Stimulated activated CD4-positive, alpha-beta T cell treated with anti-CD3 and anti-CD28 coated beads, Interleukin-15, amount 100 ng/mL, for 48 hours (primary cell): ENCODE data around the gene SDK2.

Experiments
- DNase-seq, 2 donors: peaks; one replicate each; pipeline ENCODE4 v3.0.0-alpha.2; 2020; ENCODE audit warnings: low read depth in 2 of 2

SDK2 gene

GRCh38 chr17:73586921-73587602, 57.2 kb downstream of the SDK2 start:
- no peak for DNase-seq

GRCh38 chr17:73586275-73586832, 57.9 kb downstream of the SDK2 start:
- DNase-seq = no peak

GRCh38 chr17:73585583-73585982, 58.7 kb downstream of the SDK2 start:
- no peak for DNase-seq

DNA sequence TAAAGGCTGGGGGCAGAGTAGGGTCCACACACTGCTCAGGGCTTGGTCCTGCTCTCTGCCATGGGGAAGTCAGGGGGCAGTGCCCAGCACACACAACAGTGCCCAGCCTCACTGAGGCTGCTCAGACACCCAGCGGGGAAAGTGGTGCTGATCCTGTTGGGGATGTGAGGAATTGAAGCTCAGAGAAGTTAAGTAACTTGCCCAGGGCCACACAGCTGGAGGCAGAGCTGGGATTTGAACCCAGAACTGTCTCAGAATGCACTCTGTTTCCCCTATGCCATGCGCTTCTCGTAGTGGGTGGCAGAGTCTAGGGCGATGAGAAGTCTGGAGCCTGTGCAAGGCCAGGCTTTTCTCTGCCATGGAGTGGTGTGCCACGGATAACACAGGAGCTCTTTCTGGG, 59.3 kb downstream of the SDK2 start:
- DNase-seq = no peak

GRCh38 chr17:73584049-73584448, 60.2 kb downstream of the SDK2 start:
- DNase-seq = no peak

- no peak for DNase-seq
These were observed 61.4 kb downstream of the SDK2 start for GRCh38 chr17:73582821-73583220.

DNA sequence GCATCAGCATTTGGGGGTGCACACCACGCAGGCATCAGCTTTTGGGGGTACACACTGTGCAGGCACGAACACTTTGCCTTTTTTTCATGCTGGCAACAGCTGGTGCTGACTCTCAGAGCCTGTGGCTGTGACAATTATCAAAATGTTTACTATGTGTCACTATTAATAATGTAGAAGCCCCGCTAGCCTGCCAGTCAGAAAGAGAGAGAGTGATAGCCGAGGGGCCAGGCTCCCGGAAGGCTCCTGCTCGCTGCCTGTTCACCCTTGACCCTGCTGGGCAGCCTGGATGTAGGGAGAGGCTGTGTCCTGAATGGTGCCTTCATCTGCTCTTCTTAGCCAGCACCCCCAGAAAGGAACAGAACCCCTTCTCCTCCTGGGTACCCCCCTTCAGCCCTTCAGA, 61.9 kb downstream of the SDK2 start:
- no peak for DNase-seq

- no peak for DNase-seq
These were observed 62.9 kb downstream of the SDK2 start for GRCh38 chr17:73581379-73581778.

GRCh38 chr17:73580073-73580710, 64.1 kb downstream of the SDK2 start:
- DNase-seq = no peak

DNA sequence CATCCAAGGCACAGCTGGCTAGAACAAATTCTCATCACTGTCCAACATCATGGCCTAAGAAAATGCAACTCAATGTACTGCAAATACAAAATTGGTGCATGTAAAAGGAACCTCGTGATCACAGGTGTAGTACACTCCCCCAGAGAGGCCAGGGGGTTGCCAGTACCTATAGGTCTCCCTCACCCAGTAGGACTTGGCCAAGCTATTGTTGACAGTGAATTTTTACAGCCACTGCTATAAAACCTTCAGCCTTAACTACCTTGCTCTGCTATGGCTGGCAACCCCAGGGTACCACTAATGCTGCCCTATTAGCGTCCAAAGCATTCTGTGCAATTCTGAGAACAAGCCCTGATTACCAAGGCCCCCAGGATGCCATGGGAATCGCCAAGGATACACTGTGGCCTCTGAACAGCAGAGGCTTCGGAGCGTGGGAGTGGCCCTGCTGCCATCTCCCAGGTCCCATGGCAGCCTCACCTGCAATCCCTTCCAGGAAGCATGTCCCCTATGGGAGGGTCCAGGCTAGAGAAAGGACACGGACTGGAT, 67.6 kb downstream of the SDK2 start:
- DNase-seq = no peak

- no peak for DNase-seq
These were observed 68.6 kb downstream of the SDK2 start for GRCh38 chr17:73575470-73576221.

GRCh38 chr17:73571511-73572130, 72.6 kb downstream of the SDK2 start:
- DNase-seq = no peak

DNA sequence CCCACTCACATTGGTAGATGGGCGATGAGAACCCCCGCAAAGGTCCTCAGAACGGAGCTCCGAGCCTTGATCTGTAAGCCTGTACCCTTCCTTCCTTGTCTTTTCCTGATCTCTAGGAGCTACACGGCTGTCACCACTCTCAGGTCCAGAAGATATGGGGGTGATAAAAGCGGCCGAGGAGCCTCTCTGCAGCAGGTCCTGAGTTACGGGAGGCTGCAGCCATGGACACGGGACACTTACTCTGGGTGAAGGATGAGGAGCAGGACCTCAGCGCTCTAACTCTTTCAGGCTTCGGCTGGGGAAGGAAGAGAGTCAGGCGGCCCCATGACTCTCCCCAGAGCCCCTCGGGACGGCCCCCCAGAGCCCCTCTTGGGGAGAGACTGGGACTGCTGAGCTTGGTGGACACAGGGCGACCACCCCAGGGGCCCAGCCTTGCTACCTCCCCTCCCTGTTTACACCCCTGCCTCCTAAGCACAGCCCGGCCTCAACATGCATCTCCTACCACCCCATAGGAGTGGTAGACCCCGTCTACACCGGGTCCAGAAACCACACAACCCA, 74.4 kb downstream of the SDK2 start:
- DNase-seq = no peak

GRCh38 chr17:73568934-73569333, 75.3 kb downstream of the SDK2 start:
- DNase-seq = no peak

GRCh38 chr17:73566905-73567782, 77.1 kb downstream of the SDK2 start:
- DNase-seq = peak in 1 of 2 donors; percentile 10

DNA sequence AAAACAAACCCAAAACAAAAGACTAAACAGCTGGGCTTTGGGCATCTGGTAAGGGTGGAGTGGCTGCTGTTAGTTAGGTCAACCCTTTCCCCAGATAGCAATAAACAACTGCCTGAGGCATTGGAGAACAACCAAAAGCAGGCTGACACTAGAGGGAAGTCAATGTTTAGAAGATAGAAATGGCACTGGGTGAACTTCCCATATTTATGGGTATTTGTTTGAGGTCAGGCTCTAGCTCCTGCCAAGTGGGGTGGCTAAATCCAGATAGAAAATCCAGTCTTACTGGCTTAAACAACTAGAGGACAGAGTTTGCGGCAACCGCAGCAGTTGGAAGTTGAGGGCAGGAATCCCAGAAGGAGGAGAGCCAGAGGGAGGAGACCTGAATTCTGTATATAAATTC, 79.4 kb downstream of the SDK2 start:
- DNase-seq = no peak

DNA sequence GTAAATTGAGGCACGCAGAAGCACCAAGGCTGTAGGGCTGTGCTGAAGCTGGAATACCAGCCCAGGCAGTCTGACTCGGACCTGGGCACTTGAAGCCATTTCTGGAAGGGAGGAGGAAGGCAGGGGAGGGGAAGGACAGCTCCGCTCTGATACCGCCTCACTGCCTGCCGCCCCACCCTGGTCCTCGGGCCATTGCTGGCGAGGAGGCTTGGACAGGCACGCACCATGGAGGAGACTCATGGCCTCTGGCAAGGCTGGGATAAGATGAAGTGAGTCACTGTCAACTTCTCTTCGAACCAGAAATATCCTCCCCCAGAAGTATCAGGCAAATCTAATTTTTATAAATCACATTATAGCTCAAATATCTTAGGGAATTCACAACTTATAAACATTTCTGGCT, 81.3 kb downstream of the SDK2 start:
- DNase-seq = no peak

- DNase-seq = no peak
These were observed 83.1 kb downstream of the SDK2 start for GRCh38 chr17:73561111-73561510.

GRCh38 chr17:73560661-73561060, 83.6 kb downstream of the SDK2 start:
- DNase-seq = no peak

DNA sequence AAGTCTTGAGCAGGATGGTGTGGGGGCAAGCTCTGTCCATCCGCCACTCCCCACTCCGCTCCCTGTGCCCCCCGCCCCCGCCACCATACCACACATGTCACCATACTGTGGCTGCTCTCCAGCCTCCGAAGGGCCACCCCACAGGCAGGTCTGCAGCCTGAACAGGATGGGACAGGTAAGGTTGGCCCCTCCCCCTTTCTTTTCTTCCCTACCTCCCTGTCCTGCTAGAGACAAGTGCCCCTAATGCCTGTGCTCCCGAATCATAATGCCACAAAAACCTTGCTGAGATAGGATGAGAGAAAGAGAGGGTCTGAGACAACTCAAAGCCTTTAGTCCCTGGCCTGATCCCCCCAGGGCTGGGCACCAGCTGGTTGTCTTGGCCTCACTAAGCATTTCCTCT, 84.7 kb downstream of the SDK2 start:
- DNase-seq = no peak
